IMR-90 (cell line): ENCODE data around the gene NUAK1. TPM values are rescaled to one million over a fixed set of nuclear protein-coding genes. Genes with fewer than 3 reads are reported as not detected.

Source experiments
- ATAC-seq: fragments of 200-7000 bp; cut with Tn5 transposase; 2 replicates; pipeline ENCODE4 v1.9.1; 2020; ENCODE audit warnings: low read depth, mild to moderate bottlenecking, moderate library complexity
- BruUV-seq: library from RNA; stranded (reverse); fragments of 400-500 nt; replicated peaks from 2 replicates; lab custom pipeline; 2021; lab: Mats Ljungman, UMichigan
- CTCF ChIA-PET: fragments of 300-600 bp; formaldehyde crosslinking; extraction: SDS; loops from one replicate; lab custom pipeline; 2021; ENCODE audit warnings: antibody characterized with exemption; lab: Yijun Ruan, JAX
- POLR2A ChIA-PET: fragments of 300-600 bp; sonication (Branson Sonifier 250); formaldehyde crosslinking; loops from one replicate; lab custom pipeline; 2022; ENCODE audit warnings: antibody characterized with exemption; ENCODE audit not compliant: unreplicated experiment; lab: Charles Lee
- DNase-seq: peaks from one replicate; pipeline ENCODE4 v3.0.0; 2013
- H2AFZ ChIP-seq: replicated peaks from 2 replicates; pipeline ENCODE3; 2013; ENCODE audit warnings: low read length, mild to moderate bottlenecking; ENCODE audit not compliant: poor library complexity
- H2AK5ac ChIP-seq: 2 replicates; pipeline ENCODE4 v1.6.1; 2013; ENCODE audit warnings: low read depth, low read length, inconsistent platforms
- H2AK9ac ChIP-seq: replicated peaks from 2 replicates; pipeline ENCODE3; 2013; ENCODE audit warnings: mild to moderate bottlenecking, low read depth, low read length, moderate library complexity; ENCODE audit not compliant: poor library complexity
- H2BK120ac ChIP-seq: 2 replicates; pipeline ENCODE4 v1.6.1; 2013; ENCODE audit warnings: low read depth, low read length, inconsistent platforms
- H2BK15ac ChIP-seq: 3 replicates; pipeline ENCODE4 v1.6.1; 2013; ENCODE audit warnings: low read depth, low read length, inconsistent platforms
- H2BK20ac ChIP-seq: 2 replicates; pipeline ENCODE4 v1.6.1; 2013; ENCODE audit warnings: low read depth, mild to moderate bottlenecking, inconsistent platforms, low read length, moderate library complexity
- H2BK5ac ChIP-seq: 2 replicates; pipeline ENCODE4 v1.6.1; 2013; ENCODE audit warnings: mild to moderate bottlenecking, low read depth, low read length, inconsistent platforms; ENCODE audit not compliant: poor library complexity, severe bottlenecking
- H3K14ac ChIP-seq: replicated peaks from 2 replicates; pipeline ENCODE4 v1.6.1; 2013; ENCODE audit warnings: low read depth, low read length, inconsistent platforms
- H3K18ac ChIP-seq: 2 replicates; pipeline ENCODE4 v1.6.1; 2013; ENCODE audit warnings: low read depth, low read length, control low read depth
- H3K23ac ChIP-seq: 2 replicates; pipeline ENCODE4 v1.6.1; 2013; ENCODE audit warnings: low read depth, low read length, inconsistent platforms
- H3K27ac ChIP-seq: 2 replicates; pipeline ENCODE4 v1.5.1; 2013; ENCODE audit warnings: mild to moderate bottlenecking, control low read depth, low read length; ENCODE audit not compliant: insufficient read depth
- H3K27me3 ChIP-seq: 2 replicates; pipeline ENCODE4 v1.6.1; 2013; ENCODE audit warnings: low read length; ENCODE audit not compliant: control insufficient read depth, insufficient read depth
- H3K36me3 ChIP-seq: 2 replicates; pipeline ENCODE4 v1.6.1; 2013; ENCODE audit warnings: low read length, mixed read lengths; ENCODE audit not compliant: control insufficient read depth, insufficient read depth
- H3K4ac ChIP-seq: 2 replicates; pipeline ENCODE4 v1.6.1; 2013; ENCODE audit warnings: low read depth, low read length, inconsistent platforms
- H3K4me1 ChIP-seq: 2 replicates; pipeline ENCODE4 v1.6.1; 2013; ENCODE audit warnings: low read length, mixed read lengths; ENCODE audit not compliant: control insufficient read depth, insufficient read depth
- H3K4me2 ChIP-seq: 2 replicates; pipeline ENCODE4 v1.6.1; 2013; ENCODE audit warnings: low read depth, mild to moderate bottlenecking, control low read depth, low read length, moderate library complexity
- H3K4me3 ChIP-seq: 2 replicates; pipeline ENCODE4 v1.5.1; 2013; ENCODE audit warnings: low read depth, mild to moderate bottlenecking, control low read depth, low read length, moderate library complexity; ENCODE audit not compliant: insufficient read depth
- H3K56ac ChIP-seq: 2 replicates; pipeline ENCODE4 v1.6.1; 2013; ENCODE audit warnings: low read length, inconsistent platforms; ENCODE audit not compliant: insufficient read depth; ENCODE audit errors: extremely low read depth
- H3K79me1 ChIP-seq, 2 experiments: 2 replicates each; pipeline ENCODE4 v1.6.1; 2013; ENCODE audit warnings: low read length in 2 of 2, inconsistent platforms in 1 of 2, low read depth in 1 of 2
- H3K9ac ChIP-seq: 2 replicates; pipeline ENCODE4 v1.6.1; 2013; ENCODE audit warnings: low read depth, low read length, control low read depth
- H3K9me1 ChIP-seq: 2 replicates; pipeline ENCODE4 v1.6.1; 2013; ENCODE audit warnings: low read length, inconsistent platforms; ENCODE audit not compliant: insufficient read depth
- H3K9me3 ChIP-seq: 2 replicates; pipeline ENCODE4 v1.6.1; 2013; ENCODE audit warnings: low read length; ENCODE audit not compliant: control insufficient read depth, insufficient read depth
- H4K20me1 ChIP-seq: 2 replicates; pipeline ENCODE4 v1.6.1; 2013; ENCODE audit warnings: low read length, inconsistent platforms; ENCODE audit not compliant: insufficient read depth
- H4K5ac ChIP-seq: 2 replicates; pipeline ENCODE4 v1.6.1; 2013; ENCODE audit warnings: mild to moderate bottlenecking, low read depth, low read length, control low read depth
- H4K8ac ChIP-seq, 2 experiments: 2 replicates each; pipeline ENCODE4 v1.6.1; 2013; ENCODE audit warnings: low read depth in 2 of 2, low read length in 2 of 2, control low read depth in 1 of 2, inconsistent platforms in 1 of 2
- H4K91ac ChIP-seq: 2 replicates; pipeline ENCODE4 v1.6.1; 2013; ENCODE audit warnings: low read depth, low read length, inconsistent platforms; ENCODE audit not compliant: insufficient read depth
- CEBPB ChIP-seq: IDR thresholded peaks from 2 replicates; pipeline ENCODE4 v1.6.1; 2012; ENCODE audit warnings: low read depth, low read length, improper control_type of control experiment
- ELK1 ChIP-seq: fragments of 150-350 bp; IDR thresholded peaks from 2 replicates; pipeline ENCODE4 v1.6.1; 2016; ENCODE audit warnings: low read depth, mild to moderate bottlenecking, low read length, moderate library complexity, borderline replicate concordance
- MAFK ChIP-seq: IDR thresholded peaks from 2 replicates; pipeline ENCODE4 v1.6.1; 2012; ENCODE audit warnings: low read depth, low read length, improper control_type of control experiment
- MAZ ChIP-seq: IDR thresholded peaks from 2 replicates; pipeline ENCODE4 v1.6.1; 2012; ENCODE audit warnings: low read depth, mild to moderate bottlenecking, low read length, improper control_type of control experiment, moderate library complexity, borderline replicate concordance
- RFX5 ChIP-seq: IDR thresholded peaks from 2 replicates; pipeline ENCODE4 v1.8.0; 2012; ENCODE audit warnings: low read depth, mild to moderate bottlenecking, low read length, moderate library complexity
- WGBS, 2 experiments: methylation state at CpG; one replicate each; pipeline versions ENCODE4 v1.1.5 to v1.1.7; 2013; ENCODE audit warnings: missing lambda C conversion rate in 2 of 2; ENCODE audit not compliant: insufficient read length in 1 of 2; ENCODE audit errors: extremely low coverage in 2 of 2; 5-methylcytosine and 5-hydroxymethylcytosine counted together
- dilution Hi-C: fragments of 300-500 bp; cut with HindIII; formaldehyde crosslinking; loops from one replicate; pipeline ENCODE4 v1.14.3; 2018; ENCODE audit warnings: low sequenced_read_pairs; ENCODE audit not compliant: unreplicated experiment
- in situ Hi-C: fragments of 300-500 bp; cut with MboI; formaldehyde crosslinking; loops from 3 replicates; pipeline ENCODE4 v1.14.3; 2019; ENCODE audit warnings: low sequenced_read_pairs, inconsistent platforms, mixed read lengths
- intact Hi-C: fragments of 100-400 bp; cut with micrococcal nuclease; formaldehyde crosslinking; loops from 2 replicates; pipeline ENCODE4 v1.10.0; 2022
- polyA plus RNA-seq, 3 experiments: library from polyadenylated mRNA; depleted of rRNA; stranded (reverse); fragments of >200 nt; gene quantifications; 2 replicates each; pipeline ENCODE4 v1.2.3, GENCODE V29; 2012; ENCODE audit warnings: low replicate concordance in 1 of 3
- total RNA-seq: library from RNA; depleted of rRNA; stranded (reverse); fragments of >200 nt; gene quantifications from 2 replicates; pipeline ENCODE4 v1.2.3, GENCODE V29; 2012
- TF ChIP-seq, protein P1 (sequence below): conservative IDR thresholded peaks from 2 replicates; pipeline ENCODE4 v1.5.1; 2012; ENCODE audit warnings: mild to moderate bottlenecking, low read depth, low read length, improper control_type of control experiment

The NUAK1 gene
- total and polyA plus RNA-seq, 2 of the 4 experiments (the other 2 are of a cell fraction) = 4.8 to 8.8 TPM

GRCh38 chr12:106171117-106171750, 32.5 kb upstream of the NUAK1 start:
- dilution Hi-C loops = no loop called here
- no peak overlapping the region for H3K4ac ChIP-seq
- H2BK15ac ChIP-seq = no peak overlapping the region
- H2BK120ac ChIP-seq = no peak overlapping the region
- H3K27me3 ChIP-seq = peaks cover 8% of the 10 kb centered on the region
- no peak overlapping the region for H2AFZ ChIP-seq
- in situ Hi-C loops = no loop called here
- no peak overlapping the region for H2AK9ac ChIP-seq
- peak overlapping the region; percentile 38; the same call in 1 of the 2 replicates for H3K18ac ChIP-seq
- POLR2A ChIA-PET = no interaction called here
- H3K14ac ChIP-seq = no peak overlapping the region
- no peak overlapping the region for H3K56ac ChIP-seq
- H4K5ac ChIP-seq = no peak overlapping the region
- no CpG with 5 or more reads among the region's 4 CpGs for WGBS, 2 experiments
- H4K91ac ChIP-seq = no peak overlapping the region
- H3K9ac ChIP-seq = no peak overlapping the region
- H3K36me3 ChIP-seq = no peaks in the 10 kb centered on the region
- no peaks in the 10 kb centered on the region for H3K79me1 ChIP-seq
- CTCF ChIA-PET = interaction anchor here (0.6 to 1.7 kb wide), 5 partner anchors 9 to 504 kb away, joined by 3 to 11 read pairs (median 3); no protein-coding TSS in a partner anchor
- no TSS peak for BruUV-seq
- no peaks in the 10 kb centered on the region for H3K9me3 ChIP-seq
- no peak overlapping the region for H2AK5ac ChIP-seq
- no peak overlapping the region for H3K4me2 ChIP-seq
- H3K9me1 ChIP-seq = no peaks in the 10 kb centered on the region
- no peaks in the 10 kb centered on the region for H3K4me1 ChIP-seq
- H3K4me3 ChIP-seq = no peak overlapping the region
- no peak overlapping the region for H3K27ac ChIP-seq
- H4K8ac ChIP-seq = no peak overlapping the region
- no peak overlapping the region for H2BK5ac ChIP-seq
- peak; percentile 8 for DNase-seq
- H4K20me1 ChIP-seq = no peaks in the 10 kb centered on the region
- H3K23ac ChIP-seq = no peak overlapping the region
- intact Hi-C loops = no loop called here
- no peak for TF ChIP-seq MAZ
- TF ChIP-seq RFX5 = no peak
- TF ChIP-seq MAFK = no peak
- no peak for TF ChIP-seq ELK1
- TF ChIP-seq, protein P1, sequence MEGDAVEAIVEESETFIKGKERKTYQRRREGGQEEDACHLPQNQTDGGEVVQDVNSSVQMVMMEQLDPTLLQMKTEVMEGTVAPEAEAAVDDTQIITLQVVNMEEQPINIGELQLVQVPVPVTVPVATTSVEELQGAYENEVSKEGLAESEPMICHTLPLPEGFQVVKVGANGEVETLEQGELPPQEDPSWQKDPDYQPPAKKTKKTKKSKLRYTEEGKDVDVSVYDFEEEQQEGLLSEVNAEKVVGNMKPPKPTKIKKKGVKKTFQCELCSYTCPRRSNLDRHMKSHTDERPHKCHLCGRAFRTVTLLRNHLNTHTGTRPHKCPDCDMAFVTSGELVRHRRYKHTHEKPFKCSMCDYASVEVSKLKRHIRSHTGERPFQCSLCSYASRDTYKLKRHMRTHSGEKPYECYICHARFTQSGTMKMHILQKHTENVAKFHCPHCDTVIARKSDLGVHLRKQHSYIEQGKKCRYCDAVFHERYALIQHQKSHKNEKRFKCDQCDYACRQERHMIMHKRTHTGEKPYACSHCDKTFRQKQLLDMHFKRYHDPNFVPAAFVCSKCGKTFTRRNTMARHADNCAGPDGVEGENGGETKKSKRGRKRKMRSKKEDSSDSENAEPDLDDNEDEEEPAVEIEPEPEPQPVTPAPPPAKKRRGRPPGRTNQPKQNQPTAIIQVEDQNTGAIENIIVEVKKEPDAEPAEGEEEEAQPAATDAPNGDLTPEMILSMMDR = no peak
- TF ChIP-seq CEBPB = no peak
- H2BK20ac ChIP-seq = no peak overlapping the region
- ATAC-seq = peak; percentile 37; the same call in 1 of the 2 replicates
